Adrenal gland (tissue), 5 donors: ENCODE measurements around the gene SCN8A.

ENCODE experiments used
- POLR2A ChIP-seq, 2 donors: fragments of 450-650 bp; IDR thresholded peaks; one replicate each; pipeline ENCODE4 v1.6.1; 2017; ENCODE audit warnings: antibody characterized with exemption in 2 of 2, mild to moderate bottlenecking in 2 of 2, moderate library complexity in 1 of 2
- TF ChIP-seq, protein P1 (sequence below), 6 experiments: fragments of 450-650 bp in 4 of 6; fragments of 200-600 bp in 2 of 6; sonication (generic) in 1 of 6; IDR thresholded peaks; 1 replicate in 5 of 6; 2 replicates in 1 of 6; pipeline versions ENCODE4 v1.5.1 to v1.8.0; 2016 to 2021; ENCODE audit warnings: antibody characterized with exemption in 6 of 6, mild to moderate bottlenecking in 2 of 6, moderate library complexity in 1 of 6
- donor health status: DM: no; HTN: no; CAD: no.

DNA sequence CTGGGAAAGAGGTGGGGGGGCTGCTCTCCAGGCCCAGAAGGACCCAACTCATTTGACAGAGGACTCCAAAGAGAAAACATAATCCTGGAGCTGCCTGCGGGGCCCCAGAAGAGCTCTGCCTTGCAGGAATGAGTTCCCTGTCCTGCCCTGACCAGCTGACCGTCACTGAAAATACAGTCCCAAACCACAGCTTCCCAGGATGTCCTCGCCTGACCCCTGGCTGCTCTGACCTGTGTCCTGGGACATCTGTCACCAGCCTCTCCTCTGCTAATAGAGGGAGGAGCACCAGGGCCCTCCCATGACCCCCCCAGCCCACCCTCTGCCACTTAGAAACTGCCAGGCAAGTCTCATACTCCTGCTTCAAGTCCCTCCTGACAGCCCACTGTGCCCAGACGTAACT lies 247.7 kb downstream of the SCN8A start:
- TF ChIP-seq POLR2A (IDR thresholded peaks at IDR 0.05), result no peak
- TF ChIP-seq, protein P1, sequence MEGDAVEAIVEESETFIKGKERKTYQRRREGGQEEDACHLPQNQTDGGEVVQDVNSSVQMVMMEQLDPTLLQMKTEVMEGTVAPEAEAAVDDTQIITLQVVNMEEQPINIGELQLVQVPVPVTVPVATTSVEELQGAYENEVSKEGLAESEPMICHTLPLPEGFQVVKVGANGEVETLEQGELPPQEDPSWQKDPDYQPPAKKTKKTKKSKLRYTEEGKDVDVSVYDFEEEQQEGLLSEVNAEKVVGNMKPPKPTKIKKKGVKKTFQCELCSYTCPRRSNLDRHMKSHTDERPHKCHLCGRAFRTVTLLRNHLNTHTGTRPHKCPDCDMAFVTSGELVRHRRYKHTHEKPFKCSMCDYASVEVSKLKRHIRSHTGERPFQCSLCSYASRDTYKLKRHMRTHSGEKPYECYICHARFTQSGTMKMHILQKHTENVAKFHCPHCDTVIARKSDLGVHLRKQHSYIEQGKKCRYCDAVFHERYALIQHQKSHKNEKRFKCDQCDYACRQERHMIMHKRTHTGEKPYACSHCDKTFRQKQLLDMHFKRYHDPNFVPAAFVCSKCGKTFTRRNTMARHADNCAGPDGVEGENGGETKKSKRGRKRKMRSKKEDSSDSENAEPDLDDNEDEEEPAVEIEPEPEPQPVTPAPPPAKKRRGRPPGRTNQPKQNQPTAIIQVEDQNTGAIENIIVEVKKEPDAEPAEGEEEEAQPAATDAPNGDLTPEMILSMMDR (IDR thresholded peaks at IDR 0.05), result no peak
